ENCODE measurements around the gene RAB22A. TPM values are rescaled to one million over a fixed set of nuclear protein-coding genes. Genes with fewer than 3 reads are reported as not detected.

Gene RAB22A
- total RNA-seq, 2 donors from 2014 or later: 17.5 to 22.0 TPM

- Histone ChIP-seq H3K9me3 (no peaks in the 10 kb centered on the region), H3K27me3 (no peaks in the 10 kb centered on the region), H3K4me3 (peak within 1 kb of the TSS; percentile 88), H3K9ac (ENCODE audit: low read depth in 2 of 2, low read length in 2 of 2) (peak within 1 kb of the TSS; percentile 72 to 93), H3K27ac (peak within 1 kb of the TSS; percentile 83), H3K4me1 (peaks cover 21% of the 10 kb centered on the region), H3K36me3 (no peaks in the 10 kb centered on the region)
- no peak for TF ChIP-seq CTCF (IDR thresholded peaks at IDR 0.05)
- intact Hi-C loops (cut with DNase I): loop anchor here (2.0 kb wide), 1 partner anchor 78 kb away; no protein-coding TSS in a partner anchor
- peak; percentile 95 for DNase-seq
Observed at GRCh38 chr20:58388882-58389323, 79.4 kb downstream of the RAB22A start, which contains the start of gene VAPB. Gene VAPB (plus strand): TSS chr20:58389229. CDS start chr20:58389460, 231 bp downstream.

GRCh38 chr20:58389324-58389967 is 79.9 kb downstream of the RAB22A start:
- DNase-seq: peak; percentile 30
- intact Hi-C loops (cut with DNase I): loop anchor here (2.0 kb wide), 1 partner anchor 79 kb away; no protein-coding TSS in a partner anchor

GRCh38 chr20:58389968-58390658 is 80.6 kb downstream of the RAB22A start:
- H3K36me3 ChIP-seq: no peaks in the 10 kb centered on the region
- intact Hi-C loops (cut with DNase I): loop anchor here (2.0 to 5.0 kb wide), 2 partner anchors 57 to 79 kb away; no protein-coding TSS in a partner anchor

More at GRCh38 chr20:58389324-58389967, 79.9 kb downstream of the RAB22A start:
- H3K27ac ChIP-seq: peak overlapping the region; percentile 83
- H3K9me3 ChIP-seq: no peaks in the 10 kb centered on the region
- H3K36me3 ChIP-seq: no peaks in the 10 kb centered on the region
- H3K4me3 ChIP-seq: peak overlapping the region; percentile 88
- peaks cover 23% of the 10 kb centered on the region for H3K4me1 ChIP-seq
- H3K27me3 ChIP-seq: no peaks in the 10 kb centered on the region
- TF ChIP-seq CTCF (IDR thresholded peaks at IDR 0.05): no peak
- H3K9ac ChIP-seq (ENCODE audit: low read depth in 2 of 2, low read length in 2 of 2): peak overlapping the region; percentile 72 to 93

GRCh38 chr20:58390659-58391035 is 81.1 kb downstream of the RAB22A start:
- no peaks in the 10 kb centered on the region for H3K27me3 ChIP-seq
- no peak overlapping the region for H3K4me3 ChIP-seq
- intact Hi-C loops (cut with DNase I): loop anchor here (5.0 kb wide), 1 partner anchor 57 kb away; no protein-coding TSS in a partner anchor
- no peak for TF ChIP-seq CTCF (IDR thresholded peaks at IDR 0.05)
- no peaks in the 10 kb centered on the region for H3K9me3 ChIP-seq
- no peak overlapping the region for H3K9ac ChIP-seq (ENCODE audit: low read depth in 2 of 2, low read length in 2 of 2)
- H3K4me1 ChIP-seq: peaks cover 28% of the 10 kb centered on the region
- no peak overlapping the region for H3K27ac ChIP-seq
- DNase-seq: no peak
- H3K36me3 ChIP-seq: no peaks in the 10 kb centered on the region

More at GRCh38 chr20:58389968-58390658, 80.6 kb downstream of the RAB22A start:
- Histone ChIP-seq H3K9me3 (no peaks in the 10 kb centered on the region), H3K4me3 (peak overlapping the region; percentile 88), H3K4me1 (peaks cover 28% of the 10 kb centered on the region), H3K9ac (ENCODE audit: low read depth in 2 of 2, low read length in 2 of 2) (peak overlapping the region; percentile 72 to 93), H3K27me3 (no peaks in the 10 kb centered on the region), H3K27ac (peak overlapping the region; percentile 83)
- no peak for DNase-seq
- TF ChIP-seq CTCF (IDR thresholded peaks at IDR 0.05): no peak

GRCh38 chr20:58392286-58392685 is 82.8 kb downstream of the RAB22A start:
- Histone ChIP-seq H3K9me3 (no peaks in the 10 kb centered on the region), H3K27me3 (no peaks in the 10 kb centered on the region), H3K4me1 (peaks cover 28% of the 10 kb centered on the region), H3K36me3 (no peaks in the 10 kb centered on the region), H3K27ac (no peak overlapping the region), H3K4me3 (no peak overlapping the region), H3K9ac (ENCODE audit: low read depth in 2 of 2, low read length in 2 of 2) (no peak overlapping the region)
- no peak for TF ChIP-seq CTCF (IDR thresholded peaks at IDR 0.05)
- DNase-seq: no peak
- intact Hi-C loops (cut with DNase I): loop anchor here (5.0 kb wide), 1 partner anchor 55 kb away; no protein-coding TSS in a partner anchor
